T-helper 2 cell (primary cell): ENCODE results near the gene RERE.

Experiments used
- DNase-seq, 5 experiments: peaks; one replicate each; pipeline versions ENCODE4 v3.0.0 to v3.0.0-alpha.2; 2012 to 2022

The RERE gene

DNA sequence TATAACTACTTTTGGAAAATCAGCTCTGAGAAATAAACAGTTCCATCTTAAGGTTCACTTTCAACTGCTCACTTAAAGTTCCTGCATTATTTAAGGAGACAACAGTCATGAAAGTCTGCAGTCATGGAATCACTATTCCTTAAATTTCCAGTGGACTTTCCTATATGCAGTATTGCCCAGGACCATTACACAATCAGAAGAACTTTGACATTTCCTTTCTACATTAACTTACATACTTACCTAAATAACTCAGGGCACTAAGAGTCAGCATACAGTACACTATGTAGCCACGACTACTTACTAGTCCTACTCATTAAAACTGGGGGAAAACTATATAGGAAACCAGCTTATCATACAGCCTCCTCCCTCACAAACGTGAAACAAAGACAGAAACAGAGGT, 279.4 kb downstream of the RERE start:
- DNase-seq, result no peak

DNA sequence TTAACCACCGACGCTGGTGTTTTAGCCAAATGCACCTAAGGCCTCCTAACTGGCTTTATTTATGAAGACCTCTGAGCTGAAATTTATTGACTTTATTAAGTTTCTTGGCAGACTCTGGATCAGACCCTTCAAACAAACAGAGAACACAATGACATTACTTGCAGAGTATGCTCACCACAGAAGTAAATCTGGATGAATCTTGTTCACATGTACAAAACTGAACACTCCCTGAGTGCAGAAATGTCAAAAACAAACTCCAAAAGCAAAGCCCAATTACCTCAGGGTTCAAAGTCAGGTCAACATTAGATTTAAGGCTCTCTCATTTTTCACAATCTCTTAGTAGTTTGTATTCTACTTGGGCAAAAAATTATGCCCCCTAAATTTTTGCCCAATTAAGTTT, 280.9 kb downstream of the RERE start:
- DNase-seq, result no peak

DNA sequence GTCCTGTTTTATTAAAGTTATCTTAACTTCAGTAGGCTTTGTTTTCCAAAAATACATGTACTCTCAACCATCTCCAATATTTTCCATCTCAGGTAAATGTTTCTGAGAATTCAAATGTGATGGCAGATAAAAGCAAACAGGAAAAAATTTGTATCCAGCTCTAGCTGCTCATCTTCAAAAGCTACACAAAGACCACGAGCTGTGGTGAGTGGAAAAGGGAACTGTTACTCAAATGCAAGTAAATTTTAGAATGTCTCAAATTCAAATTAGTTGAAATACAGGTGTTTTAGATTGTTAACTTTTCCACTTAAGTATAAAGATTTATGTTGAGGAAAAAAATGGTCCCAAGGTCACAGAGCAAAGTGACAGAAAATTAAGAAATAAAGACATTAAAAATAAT, 283.5 kb downstream of the RERE start:
- DNase-seq, result no peak

DNA sequence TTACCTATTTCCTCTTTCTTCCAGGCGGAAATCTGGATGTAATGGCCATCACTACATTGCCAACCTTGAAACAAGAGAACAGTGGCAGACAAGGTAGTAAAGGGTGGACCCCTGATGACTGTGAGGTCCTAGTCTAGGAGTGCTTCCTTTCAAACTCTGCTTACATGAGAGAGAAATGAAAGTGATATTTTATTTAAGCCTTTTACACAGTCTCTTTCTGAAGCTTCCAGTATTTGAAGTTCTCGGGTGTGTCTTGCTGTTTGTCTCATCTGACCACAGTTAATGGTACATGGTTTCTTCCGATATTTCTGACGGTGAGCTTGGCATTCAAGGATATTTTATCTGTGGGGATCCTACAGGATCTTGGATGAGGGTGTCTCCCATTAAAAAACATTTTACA, 284.3 kb downstream of the RERE start:
- peak in 1 of 5 experiments; percentile 28 for DNase-seq

DNA sequence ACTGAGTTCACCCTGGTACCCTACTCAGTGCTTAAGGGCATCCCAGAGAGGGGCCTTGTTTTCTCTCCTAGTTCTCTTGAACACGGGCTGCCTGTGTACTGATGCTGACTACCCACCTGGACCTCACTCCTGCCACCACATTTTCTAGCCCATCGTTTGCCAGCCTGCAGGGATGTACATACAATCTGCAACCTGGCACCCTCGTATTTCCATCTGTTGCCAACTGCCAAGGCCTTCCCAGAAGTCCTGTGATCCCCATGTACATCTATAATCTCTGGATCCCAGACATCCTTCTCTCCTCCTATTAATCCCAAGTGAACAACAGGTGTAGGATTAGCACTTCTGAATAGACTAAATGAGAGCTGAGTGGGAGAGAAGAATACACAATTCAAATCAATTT, 287.5 kb downstream of the RERE start:
- DNase-seq, result no peak

DNA sequence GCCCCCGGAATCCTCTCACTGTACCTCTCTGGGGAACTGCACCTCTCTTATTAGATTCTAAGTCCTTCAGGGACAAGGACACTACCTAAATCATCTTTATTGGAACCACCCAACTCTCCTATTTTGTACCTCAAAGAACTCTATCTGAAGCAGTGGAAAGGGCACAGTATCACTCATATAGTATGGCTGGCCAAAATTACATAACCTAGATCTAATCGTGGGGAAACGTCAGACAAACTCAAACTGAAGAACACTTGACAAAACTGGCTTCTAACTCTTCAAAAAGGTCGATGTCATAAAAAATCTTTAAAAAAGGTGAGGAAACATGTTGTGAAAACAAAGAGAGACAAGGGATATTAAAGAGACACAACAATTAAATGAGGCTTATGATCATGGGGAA, 289.5 kb downstream of the RERE start:
- no peak for DNase-seq

DNA sequence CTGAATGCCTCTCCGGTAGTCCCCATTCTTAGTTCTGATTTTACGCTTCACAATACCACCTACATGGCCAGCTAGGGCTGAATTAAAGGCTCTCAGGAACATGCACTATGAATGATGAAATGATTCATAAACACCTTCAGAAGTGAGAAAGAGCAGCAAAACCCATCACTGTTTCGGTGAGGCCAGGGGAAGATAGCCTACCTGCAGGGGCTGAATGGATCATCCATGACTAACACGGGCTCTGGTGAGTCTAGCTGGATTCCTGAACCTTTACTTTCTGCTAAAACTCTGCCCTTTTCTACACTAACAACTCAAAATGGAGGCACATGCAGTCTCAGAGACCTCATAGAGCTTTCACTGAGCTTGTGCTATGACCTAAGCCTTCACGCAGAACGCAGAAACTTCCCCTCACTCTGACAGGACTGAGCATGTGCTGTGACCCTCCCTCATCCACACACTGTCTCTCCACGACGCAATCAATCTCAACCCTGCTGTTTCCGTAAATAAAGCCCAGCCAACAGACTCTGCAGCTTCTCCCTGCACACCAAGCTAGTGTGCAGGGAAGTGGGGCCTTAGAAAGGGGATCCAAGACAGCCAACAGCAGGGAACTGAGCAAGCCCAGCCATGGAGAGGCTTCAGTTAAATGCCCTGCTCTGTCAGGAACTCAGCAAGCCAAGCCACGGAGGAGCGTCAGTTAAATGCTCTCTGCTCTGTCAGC, 291.7 kb downstream of the RERE start:
- DNase-seq, result peak; percentile 12 to 94 (median 51)

DNA sequence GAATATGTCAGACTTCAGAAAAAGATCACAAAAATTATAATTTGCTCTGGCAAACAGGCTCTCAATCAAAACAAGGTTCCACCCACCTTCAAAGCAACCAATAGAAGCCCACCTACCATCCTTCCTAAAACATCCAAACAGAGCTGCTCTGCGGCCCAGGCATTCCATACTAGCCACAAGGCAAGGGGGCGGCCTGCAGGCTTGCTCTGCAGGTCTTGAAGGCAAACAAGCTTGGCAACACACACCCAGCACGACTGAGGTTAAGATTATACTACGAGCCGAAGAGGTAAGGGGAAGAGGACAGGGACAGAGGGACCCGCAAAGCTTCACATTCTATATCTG, 292.3 kb downstream of the RERE start:
- peak in 1 of 5 experiments; percentile 59 for DNase-seq

DNA sequence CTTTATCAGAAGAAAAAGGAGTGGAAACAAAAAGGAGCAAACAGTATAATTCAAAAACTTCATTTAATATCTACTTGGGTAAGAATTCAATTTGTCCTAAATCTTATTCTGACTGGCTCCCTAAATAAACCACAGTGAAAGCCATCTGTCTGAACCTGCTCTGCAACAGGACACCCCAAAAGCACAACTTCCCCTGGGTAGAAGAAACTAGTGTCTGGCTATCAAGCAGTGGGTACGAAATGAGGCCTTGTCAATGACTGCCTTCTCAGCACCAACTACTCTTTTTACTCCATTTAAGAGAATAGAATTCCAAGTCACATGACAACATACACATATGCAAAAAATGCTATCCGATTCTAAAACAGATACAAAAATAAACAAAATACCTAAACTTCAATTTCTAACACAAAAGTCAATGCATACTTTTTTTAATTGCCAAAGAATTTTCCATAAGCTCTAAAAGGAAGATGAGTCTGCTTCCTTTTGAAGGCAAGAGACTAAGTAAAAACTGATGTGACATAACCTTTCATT, 292.7 kb downstream of the RERE start:
- peak in 1 of 5 experiments; percentile 57 for DNase-seq

DNA sequence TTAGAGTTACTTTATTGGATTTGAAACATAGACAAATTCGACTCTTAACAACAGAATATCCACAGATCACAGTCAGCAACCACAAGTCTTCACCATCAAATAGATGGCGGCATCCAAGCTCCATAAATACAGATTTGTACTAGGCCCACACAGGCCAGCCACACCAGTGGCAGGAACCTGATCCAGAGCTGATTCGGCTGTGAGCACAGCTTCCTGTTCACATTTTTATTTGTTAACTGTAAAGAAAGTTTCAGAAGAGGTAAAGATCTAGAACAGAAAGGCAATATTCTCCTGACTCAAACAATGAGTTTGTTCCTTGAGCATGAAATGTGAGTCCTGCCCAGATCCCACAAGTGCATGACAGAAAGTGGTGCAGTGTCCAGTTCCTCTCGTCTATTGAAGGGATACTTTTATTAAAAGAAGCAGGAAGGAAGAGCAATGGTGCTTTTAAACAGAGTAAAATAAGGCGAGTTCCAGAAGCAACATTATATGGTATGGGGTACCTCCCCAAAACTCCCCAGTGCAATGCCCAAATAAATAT, 293.7 kb downstream of the RERE start:
- peak in 1 of 5 experiments; percentile 74 for DNase-seq

DNA sequence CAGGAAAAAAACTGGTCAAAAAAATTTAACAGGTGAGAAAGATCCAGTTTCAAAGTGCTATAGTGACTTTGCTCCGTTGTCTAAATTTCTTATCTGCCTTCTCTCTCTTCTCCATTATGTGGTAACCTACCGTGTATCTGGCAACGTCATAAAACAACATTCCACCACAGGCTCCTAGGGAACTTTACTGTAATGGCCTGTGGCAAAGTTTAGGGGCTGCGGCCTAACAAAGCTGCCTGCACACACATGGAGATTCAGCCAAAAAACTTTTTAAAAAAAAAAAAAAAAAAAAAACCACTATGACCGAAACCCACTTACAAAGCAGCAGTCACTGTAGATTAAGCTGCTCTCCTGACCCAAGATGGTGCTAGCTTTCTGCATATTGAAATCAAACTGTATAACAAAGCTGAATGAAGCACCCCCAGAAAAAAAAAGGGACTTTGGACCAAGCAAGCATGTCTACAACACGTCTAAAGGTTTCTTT, 296.9 kb downstream of the RERE start:
- DNase-seq, result no peak

DNA sequence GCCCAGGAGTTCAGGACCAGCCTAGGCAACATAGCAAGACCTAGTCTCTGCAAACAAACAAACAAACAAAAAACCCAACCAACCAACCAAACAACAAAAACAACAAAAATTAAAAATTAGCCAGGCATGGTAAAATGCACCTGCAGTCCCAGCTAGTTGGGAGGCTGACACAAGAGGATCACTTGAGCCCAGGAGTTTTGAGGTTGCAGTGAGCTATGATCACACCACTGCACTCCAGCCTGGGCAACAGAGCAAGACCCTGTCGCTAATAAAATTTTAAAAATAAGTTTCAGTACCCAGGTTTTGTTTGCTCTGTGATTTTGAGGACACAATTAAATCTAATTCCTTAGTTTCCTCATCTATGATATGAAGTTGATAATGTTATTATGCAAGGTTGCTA, 298.3 kb downstream of the RERE start:
- no peak for DNase-seq

DNA sequence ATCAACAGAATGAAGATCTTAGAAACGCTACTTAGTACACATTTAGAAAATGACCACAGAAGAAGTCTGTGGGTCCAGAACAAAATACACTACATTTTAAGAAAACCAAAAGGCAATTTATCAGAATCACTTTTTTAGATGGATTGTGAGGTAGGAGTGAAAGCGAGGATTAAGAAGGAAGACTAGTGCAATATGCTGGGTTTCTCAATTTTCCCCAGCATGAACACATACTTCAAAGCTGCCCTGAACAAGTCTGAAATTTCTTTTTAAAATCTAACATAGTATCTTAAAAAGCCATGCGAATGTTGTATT, 299.0 kb downstream of the RERE start:
- no peak for DNase-seq

DNA sequence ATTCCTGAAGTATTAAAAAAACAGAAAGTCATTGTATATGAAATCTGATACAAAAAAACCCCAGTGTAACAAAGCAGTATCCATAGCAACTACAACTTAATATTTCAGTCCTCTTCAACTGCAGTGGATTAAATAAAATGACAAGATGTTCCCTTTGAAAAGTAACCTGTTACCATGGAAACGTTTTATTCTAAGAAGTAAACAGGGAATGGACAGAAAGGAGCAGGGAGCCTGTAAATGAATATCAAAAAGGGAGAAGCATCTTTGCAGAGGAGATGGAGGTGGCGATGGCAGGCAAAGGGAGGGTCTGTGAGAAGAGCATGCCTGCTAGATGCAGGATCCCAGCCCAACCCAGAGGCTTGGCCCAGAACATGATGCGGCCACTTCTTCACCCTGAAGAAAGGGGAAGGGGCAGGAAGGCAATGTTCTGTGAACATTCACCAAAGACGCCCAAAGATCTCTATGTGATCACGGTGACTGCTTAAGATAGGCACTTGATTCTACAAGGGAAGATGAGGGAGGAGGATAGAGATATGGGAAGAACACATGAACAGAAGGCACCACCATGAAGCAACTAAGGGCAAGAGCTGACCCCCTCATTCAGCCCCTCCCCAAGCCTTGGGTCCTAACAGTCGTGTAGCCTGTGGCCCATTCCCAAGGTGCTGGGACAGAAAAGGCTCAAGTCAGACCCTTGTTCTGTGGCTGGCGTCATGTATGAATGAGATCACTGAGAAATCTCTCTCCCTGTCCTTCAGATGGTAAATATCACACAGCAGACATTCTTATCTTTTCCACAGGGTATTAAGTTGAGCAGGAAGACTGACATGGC, 299.6 kb downstream of the RERE start:
- no peak for DNase-seq

DNA sequence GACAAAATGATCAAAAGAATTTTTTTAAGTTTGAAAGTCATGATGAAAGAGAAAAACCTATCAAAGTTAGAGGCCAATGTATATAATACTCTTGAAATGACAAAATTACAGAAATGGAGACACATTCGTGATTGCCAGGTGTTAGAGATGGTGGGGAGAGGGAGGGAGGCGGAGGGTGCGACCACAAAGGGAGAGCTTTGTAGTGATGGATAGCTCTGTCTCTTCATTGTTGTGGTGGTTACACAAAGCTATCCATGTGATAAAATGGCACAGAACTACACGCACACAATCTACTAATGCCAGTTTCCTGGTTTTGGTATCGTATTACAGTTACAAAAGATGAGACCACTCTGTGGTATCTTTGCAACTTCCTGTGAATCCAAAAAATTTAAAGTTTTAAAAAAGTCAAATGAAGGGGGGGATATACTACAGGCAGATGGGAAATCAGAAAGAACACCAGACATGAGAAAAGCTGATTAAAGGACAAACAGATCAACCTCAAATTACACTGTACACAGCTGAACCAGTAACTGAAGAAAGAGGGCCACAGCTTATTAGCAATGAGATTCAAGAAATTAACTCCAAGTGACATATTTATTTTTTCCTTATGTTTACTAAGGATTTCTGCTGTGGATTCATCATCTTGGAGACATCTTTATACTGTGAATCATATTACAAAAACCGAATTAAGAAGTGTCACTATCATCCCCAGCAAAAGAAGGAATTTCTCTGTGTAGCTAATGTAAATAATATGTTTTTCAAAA, 300.5 kb downstream of the RERE start:
- peak in 1 of 5 experiments; percentile 66 for DNase-seq

DNA sequence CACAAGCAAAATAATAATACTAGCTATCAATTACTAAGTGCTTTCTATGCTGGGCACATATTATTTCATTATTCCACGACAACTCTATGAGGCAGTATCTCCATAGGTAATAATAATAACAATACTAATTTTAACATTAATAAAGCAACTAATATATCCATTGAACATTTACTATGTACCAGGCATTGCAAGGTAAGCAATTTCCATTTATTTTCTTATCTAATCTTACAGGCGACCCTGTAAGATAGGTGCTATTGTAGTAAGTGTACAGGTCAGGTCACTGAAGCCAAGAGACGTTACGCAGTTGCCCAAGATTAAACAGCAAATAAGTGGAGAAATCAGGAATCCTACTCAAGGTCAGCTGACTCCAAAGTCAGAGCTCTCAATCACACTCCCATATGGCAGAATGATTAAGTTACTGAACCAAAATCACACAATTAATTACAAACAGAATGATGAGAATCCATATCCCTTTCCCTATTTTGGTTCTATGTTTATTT, 301.1 kb downstream of the RERE start:
- DNase-seq, result no peak

DNA sequence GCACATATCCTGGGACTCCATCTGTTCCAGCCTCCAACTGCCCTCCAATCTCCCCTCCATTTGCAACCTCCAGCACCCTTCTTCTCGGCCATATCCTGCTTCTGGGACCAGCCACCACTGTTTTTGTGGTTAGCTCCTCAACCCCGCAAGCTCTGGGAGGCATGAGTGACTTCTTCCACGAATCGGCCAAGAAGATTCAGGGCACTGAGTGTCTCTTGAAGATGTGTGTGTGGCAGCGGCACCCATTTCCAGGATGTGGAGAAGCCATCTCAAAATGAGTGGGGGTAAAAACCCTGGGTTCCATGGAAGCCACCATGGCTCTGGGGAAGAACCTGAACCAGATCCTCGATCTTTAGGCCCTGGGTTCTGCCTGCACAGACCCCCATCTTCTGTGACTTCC, 304.9 kb downstream of the RERE start:
- peak in 1 of 5 experiments; percentile 35 for DNase-seq

DNA sequence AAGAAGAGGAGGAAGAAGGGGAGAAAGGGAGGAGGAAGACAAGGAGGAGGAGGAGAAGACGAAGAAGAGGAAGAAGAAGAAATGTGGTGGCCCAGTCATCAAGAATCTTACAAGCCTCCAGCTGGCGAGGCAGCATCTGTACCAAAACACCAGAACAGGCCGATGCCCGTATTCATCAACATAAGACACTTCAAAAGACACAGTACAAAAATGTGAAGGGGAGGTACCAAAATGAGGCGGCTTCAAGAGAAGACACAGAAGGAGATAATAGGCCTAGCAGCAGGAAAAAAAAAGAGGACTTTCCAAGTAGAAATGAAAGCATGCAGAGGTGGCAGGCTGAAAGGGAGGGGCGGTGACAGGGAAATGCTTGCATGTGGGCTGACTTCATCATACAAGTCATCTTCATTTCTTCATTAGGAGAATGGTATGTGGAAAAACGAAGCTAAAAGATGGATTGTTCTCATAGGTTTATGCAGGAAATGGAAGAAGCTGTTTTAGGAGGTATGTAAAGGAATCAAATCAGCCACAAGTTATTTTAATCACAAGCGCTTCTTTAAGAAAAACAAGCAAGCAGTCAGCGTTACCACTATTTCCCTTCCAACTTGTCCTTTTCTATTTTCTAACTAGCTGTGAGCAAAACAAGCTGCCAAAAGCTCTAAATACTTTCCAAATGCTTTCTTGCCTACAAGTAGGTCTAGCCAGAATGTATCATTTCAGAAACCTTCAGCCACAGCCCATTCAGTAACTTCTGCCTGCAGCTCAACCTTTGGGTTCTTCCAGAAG, 307.2 kb downstream of the RERE start:
- DNase-seq, result peak in 2 of 5 experiments; percentile 17 to 41

DNA sequence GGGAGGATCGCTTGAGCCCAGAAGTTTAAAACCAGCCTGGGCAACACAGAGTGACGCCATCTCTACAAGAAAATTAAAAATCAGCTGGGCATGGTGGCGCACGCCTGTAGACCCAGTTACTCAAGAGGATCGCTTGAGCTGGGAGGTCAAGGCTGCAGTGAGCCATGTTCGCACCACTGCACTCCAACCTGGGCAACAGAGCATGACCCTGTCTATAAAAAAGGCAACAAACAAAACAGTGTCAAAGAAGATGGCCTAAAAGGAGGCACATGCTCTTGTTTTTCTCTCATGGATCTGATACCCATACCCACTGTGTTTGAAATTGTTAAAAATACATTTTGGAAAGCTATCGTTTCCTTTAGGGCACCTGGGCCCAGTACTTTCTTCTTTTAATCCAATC, 307.9 kb downstream of the RERE start:
- no peak for DNase-seq

DNA sequence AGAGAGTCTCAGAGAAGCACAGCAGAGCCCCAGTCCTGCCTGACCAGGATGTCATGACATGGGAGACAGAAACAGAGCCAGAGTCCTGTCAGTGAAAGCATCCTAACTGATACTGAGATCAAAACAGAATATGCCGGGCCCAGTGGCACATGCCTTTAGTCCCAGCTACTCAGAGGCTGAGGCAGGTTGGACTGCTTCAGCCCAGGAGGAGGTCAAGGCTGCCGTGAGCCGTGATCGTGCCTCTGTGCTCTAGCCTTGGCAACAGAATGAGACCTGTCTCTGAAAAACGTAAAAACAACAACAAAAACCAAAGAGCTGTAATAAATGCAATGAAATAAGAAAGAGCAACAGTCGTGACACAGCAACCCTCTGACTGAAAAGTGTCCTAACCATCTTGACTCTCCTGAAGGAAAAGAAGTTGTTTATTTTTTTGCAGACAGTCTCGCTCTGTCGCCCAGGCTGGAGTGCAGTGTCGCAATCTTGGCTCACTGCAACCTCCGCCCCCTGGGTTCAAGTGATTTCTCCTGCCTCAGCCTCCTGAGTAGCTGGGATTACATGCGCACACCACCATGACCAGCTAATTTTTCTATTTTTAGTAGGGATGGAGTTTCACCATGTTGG, 310.3 kb downstream of the RERE start:
- DNase-seq, result no peak

DNA sequence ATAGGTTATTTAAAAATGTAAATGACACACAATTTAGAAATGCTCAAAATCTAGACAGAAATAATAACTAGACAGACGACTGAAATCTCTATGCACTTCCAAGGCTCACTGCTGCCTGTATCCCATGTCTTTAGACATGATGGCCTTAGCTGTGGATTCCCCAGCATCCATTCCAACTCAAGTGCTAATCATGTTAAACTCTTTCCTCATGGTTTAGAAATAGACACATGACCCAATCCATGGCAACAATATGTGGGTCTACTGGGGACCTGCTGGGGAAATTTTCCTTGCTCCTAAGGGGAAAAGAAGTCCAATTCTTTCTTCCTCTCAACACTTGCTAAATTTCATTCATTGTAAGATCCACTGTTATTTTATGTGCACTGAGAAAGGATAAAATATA, 311.0 kb downstream of the RERE start:
- no peak for DNase-seq

DNA sequence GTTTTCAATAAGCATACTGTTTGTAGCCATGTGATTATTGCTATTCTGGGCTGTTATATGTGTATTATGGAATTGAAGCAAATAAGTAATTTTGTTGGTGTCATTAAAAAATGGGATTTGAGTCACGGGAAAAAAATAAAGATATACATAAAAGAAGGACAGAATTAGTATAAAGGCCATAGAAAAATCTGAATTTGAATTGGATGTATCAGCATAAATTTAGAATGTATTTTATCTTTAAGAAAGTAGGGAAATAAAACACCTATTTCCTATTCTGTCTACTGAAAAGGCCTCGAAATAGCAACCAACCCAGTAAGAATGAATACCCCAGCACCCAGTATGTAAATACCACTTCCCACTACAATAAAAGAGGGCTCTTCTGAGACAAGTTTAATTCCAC, 313.6 kb downstream of the RERE start:
- DNase-seq, result no peak
